ENCODE measurements around the gene AMH.

DNA sequence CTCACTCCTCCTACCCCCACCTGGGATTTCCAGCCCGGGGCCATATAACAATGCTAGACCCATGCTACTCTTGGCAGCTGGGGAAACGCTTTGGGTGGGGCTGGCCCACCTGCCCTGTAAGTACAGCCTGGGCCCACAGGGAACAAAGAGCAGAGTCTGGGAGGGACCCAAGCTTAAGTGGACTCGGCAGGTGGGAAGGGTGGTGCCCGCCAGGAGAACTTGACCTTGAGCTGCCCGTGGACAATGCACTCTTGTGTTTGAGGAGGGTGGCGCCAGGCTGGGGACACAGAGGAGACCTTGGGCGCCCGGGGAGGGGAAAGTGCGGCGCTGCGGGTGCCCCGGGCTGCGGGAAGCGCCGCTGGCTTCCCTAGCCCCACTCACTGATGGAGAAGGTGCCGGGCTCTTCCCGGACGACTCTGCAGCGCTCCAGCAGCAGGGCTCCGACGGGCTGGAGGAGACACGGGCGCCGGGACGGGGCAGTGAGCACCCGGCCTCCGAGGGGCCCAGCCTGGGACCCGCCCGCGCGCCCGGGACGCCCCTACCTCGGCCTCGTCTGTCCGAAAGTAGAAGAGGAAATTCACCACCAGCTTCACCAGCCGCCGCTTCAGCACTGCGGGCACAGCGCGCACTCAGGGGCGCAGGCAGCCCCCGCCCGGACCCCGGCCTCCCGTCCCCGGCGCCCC lies 13.6 kb upstream of the AMH start:
- TF ChIP-seq, protein P1, sequence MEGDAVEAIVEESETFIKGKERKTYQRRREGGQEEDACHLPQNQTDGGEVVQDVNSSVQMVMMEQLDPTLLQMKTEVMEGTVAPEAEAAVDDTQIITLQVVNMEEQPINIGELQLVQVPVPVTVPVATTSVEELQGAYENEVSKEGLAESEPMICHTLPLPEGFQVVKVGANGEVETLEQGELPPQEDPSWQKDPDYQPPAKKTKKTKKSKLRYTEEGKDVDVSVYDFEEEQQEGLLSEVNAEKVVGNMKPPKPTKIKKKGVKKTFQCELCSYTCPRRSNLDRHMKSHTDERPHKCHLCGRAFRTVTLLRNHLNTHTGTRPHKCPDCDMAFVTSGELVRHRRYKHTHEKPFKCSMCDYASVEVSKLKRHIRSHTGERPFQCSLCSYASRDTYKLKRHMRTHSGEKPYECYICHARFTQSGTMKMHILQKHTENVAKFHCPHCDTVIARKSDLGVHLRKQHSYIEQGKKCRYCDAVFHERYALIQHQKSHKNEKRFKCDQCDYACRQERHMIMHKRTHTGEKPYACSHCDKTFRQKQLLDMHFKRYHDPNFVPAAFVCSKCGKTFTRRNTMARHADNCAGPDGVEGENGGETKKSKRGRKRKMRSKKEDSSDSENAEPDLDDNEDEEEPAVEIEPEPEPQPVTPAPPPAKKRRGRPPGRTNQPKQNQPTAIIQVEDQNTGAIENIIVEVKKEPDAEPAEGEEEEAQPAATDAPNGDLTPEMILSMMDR (IDR thresholded peaks at IDR 0.05): peak in 2 of 5 experiments; percentile 23 to 43
- peak; percentile 42 to 84 (median 81) for TF ChIP-seq POLR2AphosphoS5 (IDR thresholded peaks at IDR 0.05)
- TF ChIP-seq POLR2A (IDR thresholded peaks at IDR 0.05): peak; percentile 79
- TF ChIP-seq EP300 (IDR thresholded peaks at IDR 0.05; ENCODE audit: low read depth): no peak
